ENCODE results near the gene DHRS2. TPM values are rescaled to one million over a fixed set of nuclear protein-coding genes. Genes with fewer than 3 reads are reported as not detected.

Gene DHRS2
- total and polyA plus RNA-seq, 2 of the 13 experiments (the other 11 are each of a cell fraction or from before 2014, with no cell fraction given), result 1,621 to 3,021 TPM

DNA sequence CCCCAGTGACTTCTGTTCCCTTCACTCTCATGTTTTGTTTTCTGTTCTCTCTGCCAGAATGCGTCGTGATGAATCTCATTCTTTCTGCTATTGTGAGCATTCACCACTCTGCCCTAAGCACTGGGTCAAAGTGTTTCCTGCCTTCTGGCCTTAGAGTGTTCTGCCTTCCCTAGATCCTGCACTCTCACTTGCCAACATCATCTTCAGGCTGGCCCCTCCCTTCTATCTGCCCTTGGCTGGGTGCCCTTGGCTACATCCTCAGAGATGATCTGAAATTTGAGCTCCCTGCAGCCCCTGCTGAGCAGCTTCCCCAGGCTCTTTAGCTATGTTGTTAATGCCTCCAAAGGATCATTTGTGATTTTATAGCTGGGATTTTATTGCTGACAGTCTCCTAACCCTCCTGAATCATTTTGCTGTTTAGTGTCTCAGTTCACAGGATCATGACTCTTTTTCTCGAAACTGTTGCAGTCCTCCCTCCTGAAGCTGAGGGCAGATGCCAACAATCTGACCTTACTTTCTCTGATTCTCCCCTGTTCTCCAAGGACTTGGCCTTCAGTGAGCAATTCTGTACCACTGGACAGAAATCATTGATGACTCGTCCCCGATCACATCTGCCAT lies 4.5 kb downstream of the DHRS2 start (continued):
- TF ChIP-seq, protein P1, sequence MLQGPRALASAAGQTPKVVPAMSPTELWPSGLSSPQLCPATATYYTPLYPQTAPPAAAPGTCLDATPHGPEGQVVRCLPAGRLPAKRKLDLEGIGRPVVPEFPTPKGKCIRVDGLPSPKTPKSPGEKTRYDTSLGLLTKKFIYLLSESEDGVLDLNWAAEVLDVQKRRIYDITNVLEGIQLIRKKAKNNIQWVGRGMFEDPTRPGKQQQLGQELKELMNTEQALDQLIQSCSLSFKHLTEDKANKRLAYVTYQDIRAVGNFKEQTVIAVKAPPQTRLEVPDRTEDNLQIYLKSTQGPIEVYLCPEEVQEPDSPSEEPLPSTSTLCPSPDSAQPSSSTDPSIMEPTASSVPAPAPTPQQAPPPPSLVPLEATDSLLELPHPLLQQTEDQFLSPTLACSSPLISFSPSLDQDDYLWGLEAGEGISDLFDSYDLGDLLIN (CRISPR knock-in tag; IDR thresholded peaks at IDR 0.05; ENCODE audit: borderline replicate concordance), result no peak
- TF ChIP-seq ZBTB3 (CRISPR knock-in tag; IDR thresholded peaks at IDR 0.05; ENCODE audit: borderline replicate concordance, low read depth) (no peak), ZC3H4 (CRISPR knock-in tag; IDR thresholded peaks at IDR 0.05; ENCODE audit: borderline replicate concordance) (peak; percentile 35), HNRNPL (IDR thresholded peaks at IDR 0.05; ENCODE audit: low read depth, low read length) (no peak), ZNF629 (CRISPR knock-in tag; conservative IDR thresholded peaks at IDR 0.05) (no peak), PCBP1 (IDR thresholded peaks at IDR 0.05; ENCODE audit: borderline replicate concordance, low read depth, low read length) (no peak), TAF1 (CRISPR knock-in tag; IDR thresholded peaks at IDR 0.05) (no peak), ZKSCAN5 (CRISPR knock-in tag; IDR thresholded peaks at IDR 0.05) (no peak), ATRX (CRISPR knock-in tag; IDR thresholded peaks at IDR 0.05; ENCODE audit: borderline replicate concordance) (no peak), ZBTB7A (CRISPR knock-in tag; IDR thresholded peaks at IDR 0.05) (no peak), MYC (CRISPR knock-in tag; IDR thresholded peaks at IDR 0.05; ENCODE audit: borderline replicate concordance) (no peak), KDM2A (CRISPR knock-in tag; IDR thresholded peaks at IDR 0.05; ENCODE audit: borderline replicate concordance, low read depth) (no peak), ZKSCAN1 (IDR thresholded peaks at IDR 0.05; ENCODE audit: low read length) (no peak), ARNT (IDR thresholded peaks at IDR 0.05) (no peak), ZNF432 (CRISPR knock-in tag; IDR thresholded peaks at IDR 0.05; ENCODE audit: borderline replicate concordance) (no peak), NFKBIZ (CRISPR knock-in tag; IDR thresholded peaks at IDR 0.05) (no peak), PTBP1 (IDR thresholded peaks at IDR 0.05; ENCODE audit: low read depth, low read length, poor library complexity, severe bottlenecking) (no peak), TBX2 (CRISPR knock-in tag; IDR thresholded peaks at IDR 0.05; ENCODE audit: borderline replicate concordance) (peak; percentile 54; the same call in 1 of the 2 replicates)
- TF ChIP-seq, protein P2, sequence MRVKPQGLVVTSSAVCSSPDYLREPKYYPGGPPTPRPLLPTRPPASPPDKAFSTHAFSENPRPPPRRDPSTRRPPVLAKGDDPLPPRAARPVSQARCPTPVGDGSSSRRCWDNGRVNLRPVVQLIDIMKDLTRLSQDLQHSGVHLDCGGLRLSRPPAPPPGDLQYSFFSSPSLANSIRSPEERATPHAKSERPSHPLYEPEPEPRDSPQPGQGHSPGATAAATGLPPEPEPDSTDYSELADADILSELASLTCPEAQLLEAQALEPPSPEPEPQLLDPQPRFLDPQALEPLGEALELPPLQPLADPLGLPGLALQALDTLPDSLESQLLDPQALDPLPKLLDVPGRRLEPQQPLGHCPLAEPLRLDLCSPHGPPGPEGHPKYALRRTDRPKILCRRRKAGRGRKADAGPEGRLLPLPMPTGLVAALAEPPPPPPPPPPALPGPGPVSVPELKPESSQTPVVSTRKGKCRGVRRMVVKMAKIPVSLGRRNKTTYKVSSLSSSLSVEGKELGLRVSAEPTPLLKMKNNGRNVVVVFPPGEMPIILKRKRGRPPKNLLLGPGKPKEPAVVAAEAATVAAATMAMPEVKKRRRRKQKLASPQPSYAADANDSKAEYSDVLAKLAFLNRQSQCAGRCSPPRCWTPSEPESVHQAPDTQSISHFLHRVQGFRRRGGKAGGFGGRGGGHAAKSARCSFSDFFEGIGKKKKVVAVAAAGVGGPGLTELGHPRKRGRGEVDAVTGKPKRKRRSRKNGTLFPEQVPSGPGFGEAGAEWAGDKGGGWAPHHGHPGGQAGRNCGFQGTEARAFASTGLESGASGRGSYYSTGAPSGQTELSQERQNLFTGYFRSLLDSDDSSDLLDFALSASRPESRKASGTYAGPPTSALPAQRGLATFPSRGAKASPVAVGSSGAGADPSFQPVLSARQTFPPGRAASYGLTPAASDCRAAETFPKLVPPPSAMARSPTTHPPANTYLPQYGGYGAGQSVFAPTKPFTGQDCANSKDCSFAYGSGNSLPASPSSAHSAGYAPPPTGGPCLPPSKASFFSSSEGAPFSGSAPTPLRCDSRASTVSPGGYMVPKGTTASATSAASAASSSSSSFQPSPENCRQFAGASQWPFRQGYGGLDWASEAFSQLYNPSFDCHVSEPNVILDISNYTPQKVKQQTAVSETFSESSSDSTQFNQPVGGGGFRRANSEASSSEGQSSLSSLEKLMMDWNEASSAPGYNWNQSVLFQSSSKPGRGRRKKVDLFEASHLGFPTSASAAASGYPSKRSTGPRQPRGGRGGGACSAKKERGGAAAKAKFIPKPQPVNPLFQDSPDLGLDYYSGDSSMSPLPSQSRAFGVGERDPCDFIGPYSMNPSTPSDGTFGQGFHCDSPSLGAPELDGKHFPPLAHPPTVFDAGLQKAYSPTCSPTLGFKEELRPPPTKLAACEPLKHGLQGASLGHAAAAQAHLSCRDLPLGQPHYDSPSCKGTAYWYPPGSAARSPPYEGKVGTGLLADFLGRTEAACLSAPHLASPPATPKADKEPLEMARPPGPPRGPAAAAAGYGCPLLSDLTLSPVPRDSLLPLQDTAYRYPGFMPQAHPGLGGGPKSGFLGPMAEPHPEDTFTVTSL (CRISPR knock-in tag; IDR thresholded peaks at IDR 0.05; ENCODE audit: borderline replicate concordance), result no peak
- TF ChIP-seq, protein P3, sequence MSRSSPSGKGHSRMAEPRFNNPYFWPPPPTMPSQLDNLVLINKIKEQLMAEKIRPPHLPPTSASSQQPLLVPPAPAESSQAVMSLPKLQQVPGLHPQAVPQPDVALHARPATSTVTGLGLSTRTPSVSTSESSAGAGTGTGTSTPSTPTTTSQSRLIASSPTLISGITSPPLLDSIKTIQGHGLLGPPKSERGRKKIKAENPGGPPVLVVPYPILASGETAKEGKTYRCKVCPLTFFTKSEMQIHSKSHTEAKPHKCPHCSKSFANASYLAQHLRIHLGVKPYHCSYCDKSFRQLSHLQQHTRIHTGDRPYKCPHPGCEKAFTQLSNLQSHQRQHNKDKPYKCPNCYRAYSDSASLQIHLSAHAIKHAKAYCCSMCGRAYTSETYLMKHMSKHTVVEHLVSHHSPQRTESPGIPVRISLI (CRISPR knock-in tag; IDR thresholded peaks at IDR 0.05; ENCODE audit: borderline replicate concordance), result no peak
- TF ChIP-seq, protein P4, sequence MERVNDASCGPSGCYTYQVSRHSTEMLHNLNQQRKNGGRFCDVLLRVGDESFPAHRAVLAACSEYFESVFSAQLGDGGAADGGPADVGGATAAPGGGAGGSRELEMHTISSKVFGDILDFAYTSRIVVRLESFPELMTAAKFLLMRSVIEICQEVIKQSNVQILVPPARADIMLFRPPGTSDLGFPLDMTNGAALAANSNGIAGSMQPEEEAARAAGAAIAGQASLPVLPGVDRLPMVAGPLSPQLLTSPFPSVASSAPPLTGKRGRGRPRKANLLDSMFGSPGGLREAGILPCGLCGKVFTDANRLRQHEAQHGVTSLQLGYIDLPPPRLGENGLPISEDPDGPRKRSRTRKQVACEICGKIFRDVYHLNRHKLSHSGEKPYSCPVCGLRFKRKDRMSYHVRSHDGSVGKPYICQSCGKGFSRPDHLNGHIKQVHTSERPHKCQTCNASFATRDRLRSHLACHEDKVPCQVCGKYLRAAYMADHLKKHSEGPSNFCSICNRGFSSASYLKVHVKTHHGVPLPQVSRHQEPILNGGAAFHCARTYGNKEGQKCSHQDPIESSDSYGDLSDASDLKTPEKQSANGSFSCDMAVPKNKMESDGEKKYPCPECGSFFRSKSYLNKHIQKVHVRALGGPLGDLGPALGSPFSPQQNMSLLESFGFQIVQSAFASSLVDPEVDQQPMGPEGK (CRISPR knock-in tag; IDR thresholded peaks at IDR 0.05), result peak; percentile 47; the same call in 1 of the 2 replicates

Data from HepG2 (cell line).